Astrocyte (in vitro differentiated cells and primary cell): Measurements from ENCODE around the gene LCE3B.

Source experiments
- CTCF ChIP-seq: IDR thresholded peaks from 2 replicates; pipeline ENCODE4 v1.5.1; 2011; ENCODE audit warnings: low read depth, mild to moderate bottlenecking, inconsistent platforms, low read length, moderate library complexity; ENCODE audit not compliant: insufficient read depth
- EZH2 ChIP-seq: IDR thresholded peaks from 2 replicates; pipeline ENCODE4 v1.6.1; 2012; ENCODE audit warnings: mild to moderate bottlenecking, low read length, inconsistent platforms; ENCODE audit not compliant: insufficient read depth

GRCh38 chr1:152640351-152640750 is 26.7 kb downstream of the LCE3B start:
- TF ChIP-seq CTCF, result no peak
- TF ChIP-seq EZH2, result no peak
